GM18868 (cell line): Measurements from ENCODE around the gene ARFGEF3.

Experiments used
- ATAC-seq: cut with Tn5 transposase; IDR thresholded peaks from one replicate; pipeline ENCODE4 v1.9.1; 2021; ENCODE audit warnings: mild to moderate bottlenecking, moderate library complexity; ENCODE audit not compliant: unreplicated experiment

ARFGEF3 gene

DNA sequence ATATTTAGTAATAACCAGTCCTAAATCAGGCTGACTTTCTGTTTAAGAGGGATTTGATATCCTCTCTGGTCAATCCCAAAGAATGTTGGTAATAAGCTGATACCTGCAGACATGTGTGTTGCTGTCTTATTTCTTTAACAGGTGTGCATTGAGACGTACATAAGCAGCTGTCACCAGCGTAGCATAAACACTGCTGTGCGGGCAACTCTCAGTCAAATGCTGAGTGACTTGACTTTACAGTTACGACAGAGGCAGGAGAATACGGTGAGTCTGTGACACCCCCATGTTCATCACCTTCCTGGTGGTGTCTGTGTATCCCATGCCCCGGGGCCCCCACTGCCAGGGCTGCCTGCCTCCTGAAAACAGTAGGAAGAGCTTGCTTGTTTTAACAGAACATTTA is 76.6 kb downstream of the ARFGEF3 start:
- ATAC-seq: no peak

DNA sequence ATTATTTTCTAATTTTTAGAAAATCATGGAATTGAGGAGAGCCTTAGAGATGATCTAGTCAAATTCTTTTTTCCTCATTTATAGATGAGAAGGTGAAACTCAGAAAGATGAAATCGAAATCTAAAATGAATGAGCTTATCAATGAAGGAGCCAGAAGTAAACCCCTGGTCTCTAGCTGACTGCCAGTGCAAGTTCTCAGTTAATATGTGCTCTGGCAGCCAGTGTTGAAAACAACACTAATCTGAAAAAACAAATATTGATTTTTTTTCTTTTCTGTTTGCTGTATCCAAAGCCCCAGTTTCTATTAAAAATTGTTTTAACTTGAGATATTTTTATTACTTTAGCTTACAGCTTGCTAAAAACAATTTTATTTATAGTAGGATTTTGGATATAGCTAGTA is 78.0 kb downstream of the ARFGEF3 start:
- no peak for ATAC-seq

GRCh38 chr6:138240476-138241245 is 78.9 kb downstream of the ARFGEF3 start:
- ATAC-seq: no peak

GRCh38 chr6:138241381-138241780 is 79.6 kb downstream of the ARFGEF3 start:
- no peak for ATAC-seq

DNA sequence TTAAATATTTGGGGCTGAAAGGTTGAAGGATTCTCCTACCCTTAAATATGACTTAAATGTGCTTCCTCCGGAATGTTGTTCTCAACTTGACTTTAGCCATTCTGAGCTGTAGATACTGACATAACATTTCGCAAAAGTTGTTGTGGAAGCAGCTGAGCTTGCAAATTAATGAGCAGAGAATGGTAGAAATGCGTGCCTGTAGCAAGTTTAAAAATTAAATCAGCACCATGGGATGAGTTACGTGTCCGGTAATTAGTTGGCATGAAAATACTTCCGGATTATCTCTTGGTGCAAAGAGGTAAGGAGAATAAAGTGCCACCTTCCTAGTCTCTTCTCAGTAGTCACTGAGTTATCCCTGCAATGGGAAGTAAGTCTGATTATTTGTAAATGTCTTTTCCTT is 80.2 kb downstream of the ARFGEF3 start:
- no peak for ATAC-seq

- ATAC-seq: no peak
Measured at GRCh38 chr6:138242987-138243592, 81.4 kb downstream of the ARFGEF3 start.

- no peak for ATAC-seq
Measured at GRCh38 chr6:138245751-138246150, 84.0 kb downstream of the ARFGEF3 start.

DNA sequence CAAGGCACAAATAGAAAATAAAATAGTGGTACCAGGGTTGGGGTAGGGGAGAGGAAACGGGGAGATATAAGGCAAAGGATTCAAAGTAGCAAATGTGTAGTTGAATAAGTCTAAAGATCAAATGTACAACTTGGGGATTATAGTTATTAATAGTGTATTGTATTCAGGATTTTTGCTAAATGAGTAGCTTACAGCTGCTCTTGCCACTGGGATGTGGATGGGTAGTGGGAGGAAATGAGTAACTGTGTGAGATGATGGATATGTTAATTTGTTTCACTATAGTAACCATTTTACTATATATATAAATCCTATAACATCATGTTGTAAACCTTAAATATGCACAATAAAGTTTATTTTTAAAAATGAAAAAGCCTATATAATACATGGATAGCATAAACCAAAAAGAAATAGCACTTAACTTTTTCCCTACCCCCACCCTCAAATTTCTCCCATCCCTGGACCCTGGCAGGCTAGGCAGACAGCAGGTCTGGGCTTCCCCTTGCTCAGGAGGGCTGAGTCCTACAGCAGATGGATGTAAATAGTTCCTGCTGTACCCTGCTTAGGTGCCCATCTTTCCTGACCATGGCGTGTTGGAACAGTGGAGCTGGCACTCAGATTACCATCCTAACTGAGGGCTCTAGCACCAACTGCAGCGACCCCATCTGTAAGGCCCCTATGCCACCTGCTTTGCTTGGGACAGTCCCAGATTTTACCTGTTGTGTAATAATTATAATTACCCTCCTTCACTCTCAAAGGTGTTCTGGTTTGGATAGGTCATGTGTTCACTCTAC is 85.1 kb downstream of the ARFGEF3 start:
- ATAC-seq: no peak

DNA sequence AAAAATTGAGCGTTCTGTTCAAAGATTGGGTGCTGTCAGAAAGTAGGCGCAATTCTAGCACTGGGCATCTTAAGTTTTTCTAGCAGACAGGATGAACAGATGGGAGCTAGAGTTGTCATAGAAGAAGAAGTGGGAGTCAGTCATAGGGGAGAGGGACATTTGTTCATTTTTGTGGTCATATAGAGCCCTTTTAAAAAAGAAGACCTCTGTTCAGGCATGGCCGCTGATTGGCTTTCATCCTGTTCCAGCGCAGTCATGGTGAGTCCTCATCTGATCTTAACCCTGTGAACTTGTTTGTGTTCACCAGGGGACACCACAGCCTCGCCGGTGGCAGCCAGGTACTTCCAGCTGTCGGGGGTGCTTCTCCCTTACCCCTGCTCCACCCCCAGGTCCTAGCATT is 86.3 kb downstream of the ARFGEF3 start:
- no peak for ATAC-seq

- ATAC-seq: no peak
Measured at GRCh38 chr6:138248878-138249277, 87.1 kb downstream of the ARFGEF3 start.

DNA sequence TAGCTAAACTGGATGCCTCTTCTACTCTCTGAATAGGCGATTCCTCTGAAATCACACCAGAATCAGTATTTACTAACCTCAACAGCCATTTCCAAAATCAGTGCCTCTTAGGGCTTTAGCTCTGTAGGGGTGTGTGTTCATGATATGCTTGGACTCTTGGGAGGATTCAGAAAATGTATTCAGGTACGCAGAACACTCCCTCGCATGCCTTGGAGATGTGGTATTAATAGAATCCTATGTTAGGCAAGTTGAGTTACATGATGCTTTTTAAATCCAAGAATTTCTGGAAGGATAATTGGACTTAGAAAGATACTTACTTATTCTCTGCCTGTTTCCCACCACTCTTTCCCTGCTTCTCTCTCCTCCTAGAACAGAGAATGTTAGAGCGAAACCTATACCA is 88.3 kb downstream of the ARFGEF3 start:
- no peak for ATAC-seq

- ATAC-seq: no peak
Measured at GRCh38 chr6:138250513-138251247, 88.9 kb downstream of the ARFGEF3 start.

DNA sequence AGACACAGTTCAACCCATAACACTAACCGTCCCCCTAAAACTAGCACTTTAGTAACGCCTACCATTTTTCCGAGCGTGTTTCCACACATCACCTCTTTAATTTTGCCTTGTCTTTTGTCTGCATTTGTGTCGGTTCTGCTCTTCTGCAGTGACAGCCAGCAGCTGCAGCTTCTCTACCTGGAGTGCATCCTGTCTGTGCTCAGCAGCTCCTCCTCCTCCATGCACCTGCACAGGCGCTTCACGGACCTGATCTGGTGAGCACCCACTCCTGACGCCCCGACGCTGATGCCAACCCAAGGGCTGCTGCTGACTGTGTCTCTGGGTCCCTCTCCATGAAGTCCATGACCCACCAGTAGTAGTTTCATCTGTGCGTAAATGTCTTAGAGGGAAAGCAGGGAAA is 92.0 kb downstream of the ARFGEF3 start:
- no peak for ATAC-seq

- ATAC-seq: no peak
Measured at GRCh38 chr6:138255443-138255842, 93.7 kb downstream of the ARFGEF3 start.

DNA sequence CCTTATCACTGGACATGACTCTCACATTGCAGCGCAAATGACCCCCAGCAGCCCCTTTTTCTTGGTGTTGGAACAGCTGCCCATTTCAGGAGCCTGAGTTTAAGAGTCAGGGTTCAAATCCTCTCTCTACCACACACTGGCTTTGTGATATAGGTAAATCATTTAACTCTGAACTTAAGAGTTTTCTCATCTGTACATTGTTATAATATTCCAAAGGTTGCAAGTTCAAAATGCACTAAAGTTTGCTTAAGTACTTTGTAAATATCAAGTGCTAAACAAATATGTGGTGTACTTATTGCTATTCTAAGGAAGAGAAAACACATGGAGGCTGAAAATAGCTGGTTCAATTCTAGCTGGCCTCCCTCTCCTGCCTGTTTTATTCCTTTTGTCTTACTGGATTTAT is 95.9 kb downstream of the ARFGEF3 start:
- no peak for ATAC-seq

GRCh38 chr6:138258197-138258596 is 96.5 kb downstream of the ARFGEF3 start:
- ATAC-seq: no peak

- no peak for ATAC-seq
Measured at GRCh38 chr6:138258991-138259390, 97.3 kb downstream of the ARFGEF3 start.

GRCh38 chr6:138261116-138261780 is 99.5 kb downstream of the ARFGEF3 start:
- ATAC-seq: no peak

DNA sequence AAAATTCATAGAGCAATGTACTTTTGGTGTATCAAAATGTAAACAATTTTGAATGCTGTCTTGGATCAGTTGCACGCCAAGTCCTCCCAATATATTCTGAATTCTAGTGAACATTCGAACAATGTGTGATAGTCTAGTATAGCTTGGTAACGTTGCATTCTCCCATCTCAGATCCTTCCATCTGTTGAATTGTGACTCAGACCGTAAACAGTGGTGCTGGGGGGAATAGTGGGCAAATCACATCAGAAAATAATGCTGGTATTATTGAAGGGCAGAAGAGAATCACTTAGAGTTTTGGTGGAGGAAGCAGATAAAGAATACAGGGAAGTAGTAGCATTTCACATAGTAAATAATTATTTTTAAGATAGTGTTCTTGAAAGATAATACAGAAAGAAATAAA is 102.2 kb downstream of the ARFGEF3 start:
- ATAC-seq: no peak

- ATAC-seq: no peak
Measured at GRCh38 chr6:138264372-138264880, 102.7 kb downstream of the ARFGEF3 start.
